Embryonic facial prominence (tissue), 1 donor: Measurements from ENCODE around the gene ANKRD33B.
"Not testable (repeated sequence)": the region's sequence is repeated elsewhere in the genome, so short reads cannot be mapped to it uniquely, and the experiment has no call there.

ENCODE experiments used
- DNase-seq: peaks from one replicate; pipeline ENCODE4 v3.0.0-alpha.2; 2016; ENCODE audit errors: extremely low spot score

Gene ANKRD33B

DNA sequence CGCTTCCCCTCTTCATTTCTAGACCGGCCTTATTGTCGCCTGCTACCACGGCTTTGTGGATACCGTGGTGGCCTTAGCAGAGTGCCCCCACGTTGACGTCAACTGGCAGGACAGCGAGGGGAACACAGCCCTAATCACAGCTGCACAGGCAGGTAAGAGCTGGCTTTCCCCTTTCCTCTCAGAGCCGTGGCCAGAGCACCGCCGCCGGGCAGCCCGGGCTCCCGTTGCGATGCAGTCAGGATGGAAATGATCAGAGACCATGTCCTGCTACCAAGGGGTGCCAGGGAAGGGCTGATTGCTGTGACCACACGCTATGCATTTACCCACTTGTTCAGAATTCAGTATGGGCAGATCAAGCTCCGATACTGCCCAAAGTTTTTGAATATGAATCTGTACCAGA lies 54.4 kb downstream of the ANKRD33B start:
- DNase-seq, result no peak

DNA sequence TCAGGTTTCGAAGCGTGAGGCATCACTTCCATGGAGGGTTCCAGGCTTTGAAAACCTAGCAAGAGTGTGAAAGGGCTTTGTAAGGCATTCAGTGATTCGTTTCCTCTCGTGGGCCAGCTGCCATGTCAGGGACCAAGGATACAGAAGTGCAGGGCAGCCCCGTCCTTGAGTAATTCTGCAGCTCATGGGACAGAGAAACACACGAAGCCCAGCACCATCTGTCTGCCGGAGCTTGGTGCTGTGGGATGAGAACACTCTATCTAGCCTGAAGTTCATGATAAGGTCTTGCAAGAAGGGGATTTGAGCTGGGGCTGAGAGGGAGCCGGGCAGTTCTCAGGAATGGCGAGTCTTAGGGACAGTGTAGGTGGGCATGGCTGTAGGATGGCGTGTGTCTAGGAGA lies 55.8 kb downstream of the ANKRD33B start:
- DNase-seq, result no peak

DNA sequence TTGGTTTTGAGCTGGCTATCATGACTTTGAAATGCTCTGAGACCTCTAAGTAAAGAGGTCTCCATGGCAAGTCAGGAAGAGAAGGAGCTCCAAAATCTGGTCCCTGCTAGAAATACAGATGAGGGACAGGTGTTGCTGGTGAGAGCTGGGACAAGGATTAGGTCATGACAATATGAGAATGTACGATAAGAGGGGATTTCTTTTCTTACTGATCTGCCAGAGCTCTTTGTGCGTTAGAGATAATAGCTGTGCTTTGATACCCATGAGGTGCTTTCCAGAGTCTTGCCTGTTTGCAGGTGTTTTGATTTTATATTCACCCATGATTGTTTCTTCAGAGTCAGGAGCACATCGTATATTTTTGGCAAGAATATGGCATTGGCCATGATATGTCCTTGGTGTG lies 56.5 kb downstream of the ANKRD33B start:
- no peak for DNase-seq

DNA sequence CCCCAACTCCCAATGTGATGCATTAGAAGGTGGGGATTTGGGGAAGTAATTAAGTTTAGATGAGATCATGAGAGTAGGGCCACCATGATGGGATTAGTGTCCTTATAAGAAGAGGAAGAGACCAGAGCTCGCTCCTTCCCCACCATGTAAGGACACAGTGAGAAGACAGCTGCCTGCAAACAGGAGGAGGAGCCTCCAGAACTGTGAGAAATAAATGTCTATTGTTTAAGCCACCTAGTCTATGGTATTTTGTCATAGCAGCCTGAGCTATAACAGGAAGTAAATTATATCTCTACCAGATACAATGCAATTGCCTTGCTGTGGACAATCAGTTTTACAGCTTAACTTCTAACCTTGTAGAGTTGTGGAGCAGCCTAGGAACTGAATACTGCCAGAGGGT lies 58.0 kb downstream of the ANKRD33B start:
- DNase-seq, result no peak

DNA sequence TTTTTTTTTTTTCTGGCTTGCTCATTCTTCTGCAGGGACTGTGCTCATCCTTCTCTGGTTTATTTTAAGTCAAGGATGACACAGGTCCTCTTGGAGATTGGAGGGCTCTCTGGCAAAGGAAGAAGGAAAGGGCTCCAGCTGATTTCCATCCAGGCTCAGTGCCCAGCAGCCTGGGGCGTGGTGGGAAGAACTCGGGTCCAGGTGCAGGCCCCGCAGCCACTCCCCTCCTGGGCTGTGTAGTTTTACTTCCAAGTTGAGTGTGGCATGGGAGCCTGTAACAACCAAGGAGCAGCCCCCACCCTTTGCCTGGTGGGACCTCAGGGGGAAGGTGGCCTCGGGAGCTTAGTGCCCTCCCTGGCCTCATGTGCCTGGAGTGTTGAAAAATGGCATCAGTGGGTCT lies 58.9 kb downstream of the ANKRD33B start:
- DNase-seq, result no peak

DNA sequence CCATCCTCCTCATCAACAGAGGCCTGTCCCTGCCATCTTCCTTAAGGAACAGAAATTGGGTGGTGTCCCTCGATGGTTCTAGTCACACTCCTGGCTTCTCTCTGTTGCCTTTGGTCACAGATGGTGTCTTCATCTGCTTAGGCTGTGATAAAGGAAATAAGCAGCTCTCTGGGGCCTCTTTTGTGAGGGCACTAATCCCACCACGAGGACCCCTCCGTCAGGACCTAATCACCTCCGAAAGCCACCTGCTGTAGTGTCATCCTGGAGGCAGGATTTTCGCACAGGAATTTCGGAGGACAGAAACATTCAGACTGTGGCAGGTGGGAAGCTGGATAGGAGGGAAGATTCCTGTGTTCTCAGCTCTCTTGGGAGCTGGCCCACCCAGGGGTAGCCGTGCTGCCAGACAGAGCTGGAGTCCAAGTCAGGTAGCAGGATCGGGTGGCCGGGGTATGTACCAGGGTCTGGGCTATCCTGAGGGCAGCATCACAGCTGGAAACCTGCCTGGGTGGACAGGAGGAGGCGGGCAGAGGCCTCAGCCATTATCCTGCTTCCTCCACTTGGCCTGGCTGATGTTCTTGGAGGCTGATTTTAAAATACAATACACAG lies 59.5 kb downstream of the ANKRD33B start:
- DNase-seq, result no peak

DNA sequence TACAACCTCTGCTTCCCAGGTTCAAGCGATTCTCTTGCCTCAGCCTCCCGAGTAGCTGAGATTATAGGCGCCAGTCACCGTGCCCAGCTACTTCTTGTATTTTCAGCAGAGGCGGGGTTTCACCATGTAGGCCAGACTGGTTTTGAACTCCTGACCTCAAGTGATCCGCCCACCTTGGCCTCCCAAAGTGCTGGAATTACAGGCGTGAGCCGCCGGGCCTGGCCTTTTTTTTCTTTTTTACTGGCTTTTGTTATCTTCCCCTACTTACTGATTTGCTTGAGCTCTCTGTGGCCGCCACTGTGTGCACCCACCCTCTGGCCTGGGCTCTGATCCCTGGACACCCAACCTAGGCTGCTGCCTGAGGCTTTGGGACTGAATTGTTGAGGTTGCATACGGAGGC lies 60.3 kb downstream of the ANKRD33B start:
- no peak for DNase-seq

DNA sequence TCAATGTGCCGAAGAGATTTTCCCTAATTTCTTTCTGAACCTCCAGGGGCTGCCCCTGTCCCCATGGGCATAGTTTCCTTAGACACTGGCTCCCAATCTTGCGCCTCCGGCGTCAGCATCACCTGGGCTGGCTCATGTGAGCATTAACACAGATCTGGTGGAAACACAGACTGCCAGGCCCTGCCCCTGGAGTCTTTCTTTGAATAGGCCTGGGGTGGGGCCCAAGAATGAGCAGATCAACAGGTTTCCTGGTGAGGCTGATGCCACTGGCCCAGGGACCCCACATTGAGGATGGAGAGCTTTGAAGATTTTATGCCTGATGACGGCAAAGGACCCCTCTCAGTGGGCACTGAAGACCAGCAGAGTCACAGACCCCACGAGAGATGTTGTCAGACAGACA lies 60.8 kb downstream of the ANKRD33B start:
- DNase-seq, result no peak

DNA sequence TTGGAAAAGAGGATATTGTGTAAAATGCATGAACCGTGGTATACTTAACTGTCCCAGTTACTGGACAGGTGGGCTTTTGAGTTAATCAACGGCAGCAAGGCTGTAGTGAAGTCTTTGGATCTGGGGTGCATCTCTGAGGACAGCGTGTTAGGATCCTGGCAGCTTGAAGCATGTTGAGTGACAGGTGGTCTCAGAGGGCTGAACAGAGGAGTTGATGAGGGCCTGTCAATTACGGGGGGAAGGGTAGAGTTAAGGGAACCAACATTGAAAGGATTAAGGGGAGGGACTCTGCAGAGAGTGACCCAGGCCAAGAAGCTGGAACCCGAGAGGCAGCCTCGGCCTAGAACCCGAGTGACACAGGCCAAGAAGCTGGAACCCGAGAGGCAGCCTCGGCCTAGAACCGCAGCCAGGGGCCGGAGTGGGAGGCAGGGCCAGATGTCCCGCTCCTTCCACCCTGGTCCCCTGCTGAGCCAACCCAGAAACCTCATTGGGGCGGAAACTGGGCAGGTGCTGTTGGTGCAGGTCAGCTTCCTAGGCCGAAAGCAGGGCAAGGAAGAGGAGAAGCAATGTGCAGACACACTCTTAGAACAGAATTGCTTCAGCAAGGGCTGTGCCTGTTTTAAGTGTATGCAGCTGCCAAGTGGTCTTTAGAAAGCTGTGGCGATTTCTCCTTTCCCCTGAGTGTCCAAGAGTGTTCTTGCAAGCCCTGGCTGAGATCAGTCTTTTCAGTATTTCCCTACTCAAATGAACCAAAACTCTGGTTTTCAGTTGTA lies 62.0 kb downstream of the ANKRD33B start:
- DNase-seq, result no peak

DNA sequence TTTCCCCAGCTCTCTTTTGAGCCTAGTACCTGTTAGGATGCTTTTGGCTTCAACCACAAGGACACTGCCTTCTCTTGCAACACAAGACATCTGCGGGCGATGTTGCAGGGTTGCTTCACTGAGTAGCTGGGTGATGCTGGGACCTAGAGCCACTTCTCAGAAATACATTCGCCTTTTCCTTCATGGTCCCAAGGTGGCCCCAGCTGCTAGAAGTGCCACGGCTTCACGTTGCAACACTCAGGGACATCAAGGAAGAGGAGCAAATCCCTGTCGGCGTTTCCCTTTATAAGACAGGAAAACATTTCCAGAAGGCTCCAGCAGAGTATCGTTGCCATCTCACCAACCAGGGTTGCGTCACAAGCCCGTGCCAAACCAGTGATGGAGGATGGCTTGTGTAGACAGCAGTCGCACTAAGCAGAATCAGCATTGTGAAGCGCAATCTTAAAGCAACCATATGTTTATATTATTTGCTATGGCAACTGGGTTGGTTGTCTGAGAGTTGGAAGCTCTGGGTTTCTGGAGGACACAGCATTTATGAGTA lies 62.7 kb downstream of the ANKRD33B start:
- DNase-seq, result no peak

DNA sequence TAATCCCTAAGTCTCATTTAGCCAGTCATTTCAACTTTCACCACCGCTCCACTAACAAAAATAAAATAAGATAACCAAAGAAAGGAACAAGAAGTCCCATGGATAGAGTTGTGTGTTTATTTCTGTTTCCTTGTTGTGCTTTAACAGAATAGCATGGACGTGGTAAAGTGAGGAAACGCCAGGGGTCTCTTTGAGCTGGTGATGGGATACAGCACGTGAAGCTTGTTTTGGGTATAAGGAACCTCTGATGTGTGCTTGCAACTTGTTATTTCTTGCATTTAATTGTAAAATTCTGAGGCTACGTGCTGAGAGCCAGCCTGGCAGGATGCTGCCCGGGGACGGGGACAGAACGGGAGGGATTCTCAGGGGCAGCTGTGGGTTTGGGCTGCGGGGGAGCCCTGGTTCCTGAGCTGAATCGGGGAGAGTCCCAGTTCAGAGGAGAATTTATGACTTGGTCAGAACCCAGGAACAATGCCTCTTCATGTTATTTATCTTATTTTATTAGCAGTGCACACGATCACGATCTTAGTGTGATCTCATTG lies 63.4 kb downstream of the ANKRD33B start:
- DNase-seq, result no peak

DNA sequence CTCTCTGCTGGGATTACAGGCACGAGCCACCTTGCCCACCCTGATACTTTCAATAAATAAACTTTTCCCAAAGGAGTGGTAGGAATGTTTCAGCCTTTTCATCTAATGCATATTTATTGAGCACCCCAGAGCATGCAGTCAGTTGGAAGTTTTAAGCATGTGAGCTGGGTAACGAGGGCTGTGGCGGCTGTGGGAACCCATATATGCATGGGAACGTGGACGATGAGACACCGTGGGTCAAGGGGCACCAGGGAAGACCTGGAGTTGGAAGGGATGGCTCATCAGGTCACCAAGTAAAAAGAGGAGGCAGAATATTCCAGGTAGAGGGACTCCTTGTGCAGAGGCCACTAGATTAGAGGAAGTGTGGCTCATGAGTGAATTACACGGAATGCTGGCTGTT lies 64.7 kb downstream of the ANKRD33B start:
- DNase-seq, result no peak

DNA sequence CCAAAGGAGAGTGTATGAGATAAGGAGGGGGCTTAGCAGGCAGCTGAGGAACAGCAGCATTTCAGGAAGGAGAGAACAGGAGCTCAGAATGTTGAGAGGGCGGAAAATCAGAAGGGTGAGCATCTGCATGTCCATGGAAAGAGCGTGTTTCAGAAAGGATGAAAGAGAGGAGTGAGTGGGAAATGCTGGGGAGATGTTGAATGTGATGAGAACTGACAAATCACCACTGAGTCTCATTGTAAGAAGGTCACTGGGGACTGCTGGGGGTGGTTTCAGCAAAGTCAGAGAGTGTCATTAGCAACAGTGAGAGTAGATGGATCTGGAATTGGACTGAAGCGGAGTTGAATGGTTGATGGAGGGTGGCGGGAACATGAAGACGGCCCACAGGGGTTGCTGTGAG lies 65.8 kb downstream of the ANKRD33B start:
- no peak for DNase-seq

DNA sequence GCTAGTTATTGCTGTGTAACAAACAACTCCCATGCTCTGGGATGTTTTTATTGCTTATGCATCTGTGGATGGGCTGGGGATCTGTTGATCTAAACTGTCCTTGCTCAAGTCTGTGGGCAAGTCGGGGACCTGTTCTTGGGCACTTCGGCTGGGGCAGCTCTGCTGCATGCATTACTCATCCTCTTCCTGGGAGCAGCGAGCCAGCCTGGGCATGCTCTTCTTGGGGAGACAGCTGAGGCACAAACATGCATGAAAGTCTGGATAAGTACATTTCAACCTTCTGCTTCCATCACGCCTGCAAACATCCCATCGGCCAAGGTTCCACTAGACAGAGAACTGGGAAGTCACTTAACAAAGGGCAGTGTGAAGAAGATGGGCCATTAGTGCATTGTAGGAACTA lies 66.3 kb downstream of the ANKRD33B start:
- no peak for DNase-seq

DNA sequence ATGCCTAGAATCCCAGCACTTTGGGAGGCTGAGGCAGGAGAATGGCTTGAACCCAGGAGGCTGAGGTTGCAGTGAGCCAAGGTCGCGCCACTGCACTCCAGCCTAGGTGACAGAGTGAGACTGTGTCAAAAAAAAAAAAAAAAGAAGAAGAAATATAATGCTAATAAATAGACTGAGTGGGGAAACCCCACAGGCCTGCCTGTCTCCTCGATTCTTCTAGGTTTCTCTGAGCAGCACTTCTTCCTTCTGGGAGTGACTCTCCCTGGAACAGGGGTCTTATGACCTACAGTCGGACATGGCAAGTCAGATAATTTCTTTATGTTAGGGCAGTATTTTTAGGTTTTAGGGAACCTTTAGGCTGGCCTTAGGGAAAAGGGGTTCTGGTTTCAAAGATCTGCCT lies 66.9 kb downstream of the ANKRD33B start:
- DNase-seq, result not testable (repeated sequence)

DNA sequence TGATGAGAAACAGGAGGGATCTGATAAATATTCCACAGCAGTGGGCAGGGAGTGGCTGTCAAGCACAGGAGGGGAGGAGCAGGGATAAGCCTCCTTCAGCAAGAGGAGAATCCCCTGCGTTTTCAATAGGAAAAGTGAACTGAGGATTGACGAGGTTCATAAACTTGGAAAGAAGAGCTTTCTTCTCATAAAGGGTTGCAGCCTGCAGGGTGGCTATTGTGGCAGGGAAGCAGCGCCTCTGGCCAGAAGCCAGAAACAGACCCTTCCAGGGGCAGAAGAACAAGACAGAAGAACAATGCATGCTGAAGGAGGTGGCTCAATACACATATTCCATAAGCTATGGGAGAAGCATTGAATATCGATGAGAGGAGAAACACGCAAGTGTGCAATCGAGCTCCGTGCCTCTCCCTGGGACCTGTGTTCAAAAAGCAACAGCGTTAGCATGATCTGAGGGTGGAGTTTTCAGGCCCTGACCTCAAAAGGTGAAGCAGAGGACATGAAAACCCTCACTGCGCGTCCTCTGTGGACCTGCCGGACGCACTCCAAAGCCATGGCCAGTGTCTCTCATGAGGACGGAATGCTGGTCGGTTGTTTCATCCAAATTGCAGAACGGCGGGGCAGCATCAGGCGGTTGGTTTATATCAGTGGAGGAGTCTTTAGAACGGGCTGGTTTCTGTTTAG lies 67.6 kb downstream of the ANKRD33B start:
- no peak for DNase-seq

DNA sequence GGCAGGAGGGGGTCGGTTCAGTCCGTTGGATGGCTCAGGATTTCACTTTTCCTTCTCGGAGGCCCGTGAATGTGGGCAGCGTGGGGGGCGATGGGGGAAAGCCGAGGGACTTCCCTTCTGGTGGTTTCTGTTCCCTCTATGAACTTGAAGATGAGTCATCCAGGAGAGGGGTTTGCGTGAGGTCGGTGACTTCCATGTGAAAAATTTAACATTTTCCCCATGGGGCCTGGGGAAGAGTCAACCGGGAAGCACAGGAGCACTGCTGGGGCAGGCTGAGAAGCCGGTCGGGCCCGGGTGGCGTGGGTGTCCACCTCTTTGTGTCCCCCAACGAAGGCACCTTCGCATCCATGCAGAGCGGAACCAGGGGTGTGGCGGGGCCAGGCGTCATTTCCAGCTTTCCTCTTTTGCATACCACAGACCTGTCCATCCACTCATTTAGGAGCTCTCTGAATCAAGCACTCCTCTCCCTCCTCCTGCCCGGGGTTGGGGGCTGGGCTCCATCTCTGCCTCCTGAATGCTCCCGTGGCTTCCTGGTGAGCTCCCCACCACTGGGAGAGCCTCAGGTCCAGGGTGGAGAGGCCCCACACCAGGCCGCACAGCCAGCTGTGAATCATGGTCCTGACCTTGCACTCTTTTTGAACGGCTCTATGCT lies 68.4 kb downstream of the ANKRD33B start:
- DNase-seq, result no peak

DNA sequence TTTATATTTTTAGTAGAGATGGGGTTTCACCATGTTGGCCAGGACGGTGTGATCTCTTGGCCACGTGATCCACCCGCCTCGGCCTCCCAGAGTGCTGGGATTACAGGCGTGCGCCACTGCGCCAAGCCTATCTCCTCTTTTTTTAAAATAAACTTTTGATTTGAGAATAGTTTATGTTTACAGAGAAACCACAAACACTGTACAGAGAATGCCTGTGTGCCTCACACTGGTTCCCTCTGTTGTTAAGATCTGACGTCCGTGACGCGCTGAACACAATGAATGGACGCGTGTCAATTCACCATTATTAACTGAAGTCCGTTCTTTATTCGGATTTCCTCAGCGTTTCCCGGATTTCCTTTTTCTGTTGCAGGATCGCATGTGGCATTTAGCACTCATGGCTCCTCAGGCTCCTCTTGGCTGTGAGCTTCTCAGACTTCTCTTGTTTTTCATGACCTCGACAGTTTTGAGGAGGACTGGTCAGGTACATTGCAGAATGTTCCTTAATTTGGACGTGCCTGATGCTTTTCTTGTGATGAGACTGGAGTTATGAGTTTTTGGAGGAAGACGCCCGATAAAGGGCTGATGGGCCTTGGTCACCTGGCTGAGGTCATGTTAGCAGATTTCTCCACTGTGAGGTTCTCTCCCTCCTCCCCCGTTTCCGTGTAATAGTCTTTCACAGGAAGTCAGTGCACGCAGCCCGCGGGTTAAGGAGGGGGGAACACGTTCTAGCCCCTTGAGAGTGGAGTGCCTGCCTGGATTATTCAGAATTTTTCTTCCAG lies 69.6 kb downstream of the ANKRD33B start:
- no peak for DNase-seq

DNA sequence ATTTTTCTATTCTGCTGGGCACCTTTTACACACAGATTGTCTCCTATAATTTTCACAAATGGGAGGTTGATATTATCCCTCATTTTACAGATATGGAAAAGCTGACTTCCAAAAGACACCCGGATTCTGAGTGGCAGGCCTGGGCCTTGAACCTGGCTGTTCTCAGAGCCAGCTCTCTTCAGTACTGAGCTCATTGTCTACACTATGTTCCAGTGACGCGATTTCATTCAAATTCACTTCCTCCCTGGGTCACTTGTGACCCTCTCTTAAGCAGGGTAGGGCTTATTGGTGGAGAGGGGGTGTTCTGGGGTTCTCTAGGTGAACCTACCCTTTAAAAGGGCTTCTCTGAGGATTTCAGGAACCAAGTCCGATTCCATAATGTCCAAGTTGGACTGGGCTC lies 70.2 kb downstream of the ANKRD33B start:
- DNase-seq, result no peak

DNA sequence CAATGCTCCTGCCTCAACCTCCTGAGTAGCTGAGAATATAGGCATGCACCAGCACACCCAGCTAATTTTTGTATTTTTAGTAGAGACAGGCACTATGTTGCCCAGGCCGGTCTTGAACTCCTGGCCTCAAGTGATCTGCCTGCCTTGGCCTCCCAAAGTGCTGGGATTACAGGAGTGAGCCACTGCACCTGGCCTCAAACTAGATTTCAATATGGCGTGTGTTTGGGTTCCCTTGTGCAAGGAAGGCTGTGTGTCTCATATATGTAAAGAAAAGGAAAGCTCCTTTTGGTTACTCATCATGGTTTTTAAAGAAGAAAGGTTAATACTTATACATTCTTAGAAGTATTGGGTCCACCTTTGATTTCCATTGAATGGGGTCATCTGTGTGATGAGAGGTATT lies 70.7 kb downstream of the ANKRD33B start:
- DNase-seq, result no peak

DNA sequence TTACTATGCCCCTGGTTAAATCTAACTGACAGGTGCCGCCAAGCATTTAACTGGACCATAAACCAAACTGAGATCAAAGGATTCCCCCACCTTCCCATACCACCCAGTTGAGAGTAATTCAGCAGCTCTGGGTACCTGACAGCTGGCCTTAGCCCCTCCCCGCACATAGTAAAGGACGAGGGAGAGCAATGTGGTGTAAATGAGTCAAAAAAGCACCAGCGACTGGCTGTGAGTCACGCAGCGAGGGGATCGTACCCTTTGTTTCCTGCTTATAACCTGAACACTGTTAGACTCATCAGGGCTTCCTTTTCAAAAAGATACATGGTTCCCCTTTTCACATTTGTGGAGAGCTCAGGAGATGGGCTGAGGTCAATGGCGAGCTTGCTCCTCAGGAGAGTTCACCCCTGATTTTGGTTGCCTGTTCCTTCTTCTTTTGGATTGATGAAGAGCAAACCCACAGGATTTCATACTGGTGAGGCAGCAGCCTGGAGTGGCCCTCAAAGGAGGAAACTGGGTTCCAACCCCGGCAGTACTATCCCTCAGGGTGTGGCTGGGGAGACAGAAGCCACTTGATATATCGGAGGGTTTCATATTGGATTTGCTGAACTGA lies 71.5 kb downstream of the ANKRD33B start:
- DNase-seq, result no peak
